Tibial artery (tissue), 4 donors: ENCODE data around the gene PEA15.

ENCODE experiments used
- DNase-seq, 2 donors: peaks; one replicate each; pipeline ENCODE4 v3.0.0-alpha.2; 2019
- H3K27ac ChIP-seq, 2 donors: fragments of 200-600 bp; sonication (generic) in 1 of 2; 1 replicate in 1 of 2; 2 replicates in 1 of 2; pipeline ENCODE4 v1.5.1; 2018 to 2019; ENCODE audit warnings: mild to moderate bottlenecking in 1 of 2
- H3K27me3 ChIP-seq, 2 donors: fragments of 200-600 bp; sonication (generic) in 1 of 2; one replicate each; pipeline versions ENCODE4 v1.5.1 to v1.6.0; 2016 to 2019
- H3K36me3 ChIP-seq, 3 donors: fragments of 200-600 bp; sonication (generic) in 2 of 3; one replicate each; pipeline ENCODE4 v1.5.1; 2016 to 2019; ENCODE audit warnings: mild to moderate bottlenecking in 2 of 3
- H3K4me1 ChIP-seq, 4 donors: fragments of 200-600 bp; sonication (generic) in 2 of 4; 1 replicate in 3 of 4; 2 replicates in 1 of 4; pipeline ENCODE4 v1.5.1; 2016 to 2019
- H3K4me3 ChIP-seq, 2 donors: fragments of 200-600 bp; sonication (generic) in 1 of 2; 1 replicate in 1 of 2; 2 replicates in 1 of 2; pipeline ENCODE4 v1.5.1; 2018 to 2019; ENCODE audit warnings: mild to moderate bottlenecking in 2 of 2
- H3K9me3 ChIP-seq, 3 donors: fragments of 200-600 bp; sonication (generic) in 1 of 3; one replicate each; pipeline ENCODE4 v1.5.1; 2016 to 2019
- intact Hi-C: fragments of 100-400 bp; cut with DNase I; formaldehyde crosslinking; loops from one replicate; pipeline ENCODE4 v1.15.0; 2023; ENCODE audit warnings: low total_unique reads
- TF ChIP-seq, protein P1 (sequence below), 2 experiments: fragments of 200-600 bp in 1 of 2; fragments of 450-650 bp in 1 of 2; IDR thresholded peaks; one replicate each; pipeline ENCODE4 v1.5.1; 2017 to 2019; ENCODE audit warnings: antibody characterized with exemption in 2 of 2, mild to moderate bottlenecking in 1 of 2, moderate library complexity in 1 of 2

The PEA15 gene

GRCh38 chr1:160222546-160222945 lies 17.4 kb downstream of the PEA15 start:
- no peak overlapping the region for H3K4me3 ChIP-seq
- no peaks in the 10 kb centered on the region for H3K9me3 ChIP-seq
- peaks cover 0 to 24% (median 19%) of the 10 kb centered on the region in 4 donors for H3K4me1 ChIP-seq
- peaks cover 56 to 85% (median 68%) of the 10 kb centered on the region in 3 donors for H3K36me3 ChIP-seq
- DNase-seq = no peak
- H3K27me3 ChIP-seq = no peaks in the 10 kb centered on the region
- TF ChIP-seq, protein P1, sequence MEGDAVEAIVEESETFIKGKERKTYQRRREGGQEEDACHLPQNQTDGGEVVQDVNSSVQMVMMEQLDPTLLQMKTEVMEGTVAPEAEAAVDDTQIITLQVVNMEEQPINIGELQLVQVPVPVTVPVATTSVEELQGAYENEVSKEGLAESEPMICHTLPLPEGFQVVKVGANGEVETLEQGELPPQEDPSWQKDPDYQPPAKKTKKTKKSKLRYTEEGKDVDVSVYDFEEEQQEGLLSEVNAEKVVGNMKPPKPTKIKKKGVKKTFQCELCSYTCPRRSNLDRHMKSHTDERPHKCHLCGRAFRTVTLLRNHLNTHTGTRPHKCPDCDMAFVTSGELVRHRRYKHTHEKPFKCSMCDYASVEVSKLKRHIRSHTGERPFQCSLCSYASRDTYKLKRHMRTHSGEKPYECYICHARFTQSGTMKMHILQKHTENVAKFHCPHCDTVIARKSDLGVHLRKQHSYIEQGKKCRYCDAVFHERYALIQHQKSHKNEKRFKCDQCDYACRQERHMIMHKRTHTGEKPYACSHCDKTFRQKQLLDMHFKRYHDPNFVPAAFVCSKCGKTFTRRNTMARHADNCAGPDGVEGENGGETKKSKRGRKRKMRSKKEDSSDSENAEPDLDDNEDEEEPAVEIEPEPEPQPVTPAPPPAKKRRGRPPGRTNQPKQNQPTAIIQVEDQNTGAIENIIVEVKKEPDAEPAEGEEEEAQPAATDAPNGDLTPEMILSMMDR (IDR thresholded peaks at IDR 0.05) = no peak
- intact Hi-C loops = no loop called here
- no peak overlapping the region for H3K27ac ChIP-seq

GRCh38 chr1:160224606-160225005 lies 19.4 kb downstream of the PEA15 start:
- H3K4me3 ChIP-seq = no peak overlapping the region
- H3K36me3 ChIP-seq = peaks cover 75 to 90% (median 79%) of the 10 kb centered on the region in 3 donors
- H3K9me3 ChIP-seq = no peaks in the 10 kb centered on the region
- no peak overlapping the region for H3K27ac ChIP-seq
- H3K4me1 ChIP-seq = peaks cover 0 to 5% (median 1%) of the 10 kb centered on the region in 4 donors
- H3K27me3 ChIP-seq = no peaks in the 10 kb centered on the region
- intact Hi-C loops = no loop called here
- DNase-seq = no peak
- TF ChIP-seq, protein P1 (IDR thresholded peaks at IDR 0.05) = no peak

DNA sequence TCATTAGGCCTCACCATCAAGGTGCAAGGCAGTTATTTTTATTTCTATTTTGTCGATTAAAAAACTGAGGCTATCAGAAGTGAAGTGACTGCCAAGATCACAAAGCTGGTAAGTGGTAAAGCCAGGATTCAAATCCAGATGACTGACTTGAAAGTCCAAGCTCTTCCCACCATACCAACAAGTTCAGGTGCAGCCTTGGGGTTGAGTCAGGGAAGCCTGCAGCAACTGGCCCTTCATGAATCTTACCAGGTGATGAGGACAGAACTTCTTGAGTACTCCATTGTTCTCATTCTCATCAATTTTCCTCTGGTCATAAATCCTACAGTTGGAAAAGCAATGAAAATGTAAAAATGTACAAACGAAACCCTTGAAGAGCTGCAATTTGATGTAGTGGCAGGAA lies 20.2 kb downstream of the PEA15 start:
- Histone ChIP-seq H3K36me3 (peaks cover 80 to 94% (median 82%) of the 10 kb centered on the region in 3 donors), H3K4me1 (no peaks in the 10 kb centered on the region), H3K27ac (no peak overlapping the region), H3K4me3 (no peak overlapping the region), H3K9me3 (no peaks in the 10 kb centered on the region), H3K27me3 (no peaks in the 10 kb centered on the region)
- no peak for DNase-seq
- intact Hi-C loops = no loop called here
- TF ChIP-seq, protein P1 (IDR thresholded peaks at IDR 0.05) = no peak

DNA sequence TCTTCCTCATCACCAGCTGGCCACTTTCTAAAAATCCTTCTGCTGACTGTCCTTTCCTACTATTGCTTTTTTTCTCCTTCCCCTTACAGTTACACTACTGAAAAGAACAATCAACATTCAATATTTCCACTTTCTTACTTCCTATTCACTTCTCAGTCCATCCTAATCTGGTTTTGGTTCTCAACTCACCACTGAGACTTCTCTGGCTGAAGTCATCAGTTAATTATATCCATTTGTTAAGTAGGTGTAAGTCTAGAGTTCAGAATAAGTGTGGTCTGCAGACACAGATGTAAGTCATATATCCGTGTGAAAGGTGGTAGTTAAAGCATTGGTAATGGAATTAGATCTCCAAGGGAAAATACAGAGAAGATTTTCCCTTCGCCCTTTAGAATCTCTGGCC lies 21.4 kb downstream of the PEA15 start:
- TF ChIP-seq, protein P1 (IDR thresholded peaks at IDR 0.05) = no peak
- no peaks in the 10 kb centered on the region for H3K9me3 ChIP-seq
- intact Hi-C loops = no loop called here
- no peak overlapping the region for H3K27ac ChIP-seq
- no peak for DNase-seq
- H3K4me3 ChIP-seq = no peak overlapping the region
- H3K4me1 ChIP-seq = no peaks in the 10 kb centered on the region
- no peaks in the 10 kb centered on the region for H3K27me3 ChIP-seq
- peaks cover 82 to 95% (median 94%) of the 10 kb centered on the region in 3 donors for H3K36me3 ChIP-seq

DNA sequence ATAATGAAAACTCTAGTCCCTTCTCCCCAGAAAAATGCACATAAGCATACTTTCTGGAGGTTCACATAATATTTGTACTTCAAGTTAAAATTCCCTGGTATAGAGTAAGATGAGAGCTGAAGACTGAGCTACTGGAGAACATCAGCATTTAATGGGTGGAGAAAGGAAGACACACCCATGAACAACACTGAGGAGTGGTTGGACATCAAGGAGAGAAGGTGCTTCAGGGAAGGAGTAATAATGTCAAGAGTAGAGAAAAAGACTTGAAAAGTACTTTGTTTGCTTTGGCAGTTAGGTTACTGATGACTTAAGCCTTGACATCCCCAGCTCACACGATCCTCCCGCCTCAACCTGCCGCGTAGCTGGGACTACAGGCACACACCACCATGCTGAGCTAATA lies 21.9 kb downstream of the PEA15 start:
- H3K4me1 ChIP-seq = no peaks in the 10 kb centered on the region
- H3K36me3 ChIP-seq = peaks cover 84 to 97% (median 94%) of the 10 kb centered on the region in 3 donors
- intact Hi-C loops = no loop called here
- H3K27me3 ChIP-seq = no peaks in the 10 kb centered on the region
- H3K9me3 ChIP-seq = no peaks in the 10 kb centered on the region
- no peak for DNase-seq
- H3K27ac ChIP-seq = no peak overlapping the region
- TF ChIP-seq, protein P1 (IDR thresholded peaks at IDR 0.05) = no peak
- H3K4me3 ChIP-seq = no peak overlapping the region

- DNase-seq = no peak
- Histone ChIP-seq H3K27ac (no peak overlapping the region), H3K4me1 (no peaks in the 10 kb centered on the region), H3K9me3 (no peaks in the 10 kb centered on the region), H3K4me3 (no peak overlapping the region), H3K36me3 (peaks cover 84 to 97% (median 94%) of the 10 kb centered on the region in 3 donors), H3K27me3 (no peaks in the 10 kb centered on the region)
- intact Hi-C loops = no loop called here
- TF ChIP-seq, protein P1 (IDR thresholded peaks at IDR 0.05) = no peak
Measured at GRCh38 chr1:160227561-160227960, 22.4 kb downstream of the PEA15 start.
